Dermis blood vessel endothelial cell (primary cell): ENCODE data around the gene TRIM41. TPM values are rescaled to one million over a fixed set of nuclear protein-coding genes. Genes with fewer than 3 reads are reported as not detected.

ENCODE experiments used
- total RNA-seq: library from RNA; depleted of rRNA; stranded (reverse); fragments of >200 nt; gene quantifications from 2 replicates; pipeline ENCODE4 v1.2.3, GENCODE V29; 2014

The TRIM41 gene
- total RNA-seq, 1 donor from 2014 or later = 9.2 TPM

Other genes starting within 250 kb of the TRIM41 start
- gene BTNL3, start 234.4 kb upstream of the TRIM41 start, total RNA-seq = not detected in 2 replicates
- gene BTNL9, start 183.0 kb upstream of the TRIM41 start, total RNA-seq = 0.05 and 0.17 TPM in 2 replicates
- not detected in 2 replicates for gene OR2V1, start 92.1 kb upstream of the TRIM41 start, total RNA-seq
- gene OR2V2, start 75.7 kb upstream of the TRIM41 start, total RNA-seq = not detected in 2 replicates
- gene TRIM7, start 18.1 kb upstream of the TRIM41 start, total RNA-seq = 2.7 and 5.2 TPM in 2 replicates
- 4,132 and 4,370 TPM in 2 replicates for gene RACK1, start 20.6 kb downstream of the TRIM41 start, total RNA-seq
- 6.3 and 8.8 TPM in 2 replicates for gene TRIM52, start 37.9 kb downstream of the TRIM41 start, total RNA-seq
- not detected in 2 replicates for gene OR4F3, start 144.0 kb downstream of the TRIM41 start, total RNA-seq